Measurements from ENCODE around the gene PARP11. TPM values are rescaled to one million over a fixed set of nuclear protein-coding genes. Genes with fewer than 3 reads are reported as not detected.

Gene PARP11
- total RNA-seq, 4 donors from 2014 or later: 4.3 to 10.7 (median 5.7) TPM

- TF ChIP-seq POLR2A (IDR thresholded peaks at IDR 0.05) (no peak), EP300 (IDR thresholded peaks at IDR 0.05) (no peak), CTCF (IDR thresholded peaks at IDR 0.05) (no peak)
- H3K4me1 ChIP-seq: no peaks in the 10 kb centered on the region
- no peaks in the 10 kb centered on the region for H3K27me3 ChIP-seq
- H3K4me3 ChIP-seq: no peak overlapping the region
- no peak for DNase-seq (ENCODE audit: low spot score in 2 of 2)
- WGBS, 2 donors: 72 to 95% methylated on average over 2 of the region's 2 CpGs
- no peaks in the 10 kb centered on the region for H3K9me3 ChIP-seq
- H3K27ac ChIP-seq: no peak overlapping the region
- H3K36me3 ChIP-seq: peaks cover 0 to 75% (median 0%) of the 10 kb centered on the region in 3 donors
Measured at GRCh38 chr12:3816266-3816665, 56.9 kb downstream of the PARP11 start.

GRCh38 chr12:3815094-3815766, 58.0 kb downstream of the PARP11 start:
- WGBS, 2 donors: 78 to 86% methylated on average over 4 of the region's 4 CpGs
- no peaks in the 10 kb centered on the region for H3K9me3 ChIP-seq
- no peak overlapping the region for H3K27ac ChIP-seq
- H3K36me3 ChIP-seq: peaks cover 0 to 75% (median 0%) of the 10 kb centered on the region in 3 donors
- DNase-seq (ENCODE audit: low spot score in 2 of 2): no peak
- TF ChIP-seq CTCF (IDR thresholded peaks at IDR 0.05): no peak
- TF ChIP-seq EP300 (IDR thresholded peaks at IDR 0.05): no peak
- TF ChIP-seq POLR2A (IDR thresholded peaks at IDR 0.05): no peak
- H3K4me1 ChIP-seq: no peaks in the 10 kb centered on the region
- no peaks in the 10 kb centered on the region for H3K27me3 ChIP-seq
- H3K4me3 ChIP-seq: no peak overlapping the region

- no peaks in the 10 kb centered on the region for H3K27me3 ChIP-seq
- peaks cover 0 to 41% (median 0%) of the 10 kb centered on the region in 3 donors for H3K36me3 ChIP-seq
- DNase-seq (ENCODE audit: low spot score in 2 of 2): no peak
- no peak overlapping the region for H3K4me3 ChIP-seq
- H3K4me1 ChIP-seq: no peaks in the 10 kb centered on the region
- no peaks in the 10 kb centered on the region for H3K9me3 ChIP-seq
- TF ChIP-seq CTCF (IDR thresholded peaks at IDR 0.05): no peak
- TF ChIP-seq EP300 (IDR thresholded peaks at IDR 0.05): no peak
- TF ChIP-seq POLR2A (IDR thresholded peaks at IDR 0.05): no peak
- H3K27ac ChIP-seq: no peak overlapping the region
Measured at GRCh38 chr12:3810540-3810939, 62.7 kb downstream of the PARP11 start.

- Histone ChIP-seq H3K27me3 (no peaks in the 10 kb centered on the region), H3K9me3 (no peaks in the 10 kb centered on the region), H3K27ac (no peak overlapping the region), H3K4me1 (no peaks in the 10 kb centered on the region), H3K36me3 (peaks cover 0 to 46% (median 0%) of the 10 kb centered on the region in 3 donors), H3K4me3 (no peak overlapping the region)
- TF ChIP-seq POLR2A (IDR thresholded peaks at IDR 0.05) (no peak), EP300 (IDR thresholded peaks at IDR 0.05) (no peak)
- no peak for DNase-seq (ENCODE audit: low spot score in 2 of 2)
- 93% methylated on average over 5 of the region's 5 CpGs for WGBS, 2 donors
Measured at GRCh38 chr12:3810016-3810370, 63.2 kb downstream of the PARP11 start.

GRCh38 chr12:3809357-3810015, 63.7 kb downstream of the PARP11 start:
- H3K36me3 ChIP-seq: peaks cover 0 to 46% (median 0%) of the 10 kb centered on the region in 3 donors
- whole genome bisulfite sequencing, 2 donors: 85 to 86% methylated on average over 6 of the region's 6 CpGs
- no peak overlapping the region for H3K27ac ChIP-seq
- H3K4me3 ChIP-seq: no peak overlapping the region
- H3K27me3 ChIP-seq: no peaks in the 10 kb centered on the region
- H3K9me3 ChIP-seq: no peaks in the 10 kb centered on the region
- H3K4me1 ChIP-seq: no peaks in the 10 kb centered on the region
- DNase-seq (ENCODE audit: low spot score in 2 of 2): no peak
- TF ChIP-seq CTCF (IDR thresholded peaks at IDR 0.05): no peak
- no peak for TF ChIP-seq EP300 (IDR thresholded peaks at IDR 0.05)
- TF ChIP-seq POLR2A (IDR thresholded peaks at IDR 0.05): no peak
